ENCODE results near the gene ASF1B.

Gene ASF1B

GRCh38 chr19:14150770-14151661 is 14.6 kb upstream of the ASF1B start:
- Histone ChIP-seq H3K9ac (no peak overlapping the region), H3K4me3 (ENCODE audit: low read depth, low read length) (no peak overlapping the region), H3K27ac (no peak overlapping the region), H3K4me2 (ENCODE audit: low read length) (no peak overlapping the region), H3K27me3 (ENCODE audit: control insufficient read depth, insufficient read depth, low read length) (no peaks in the 10 kb centered on the region), H3K36me3 (ENCODE audit: control insufficient read depth, insufficient read depth, low read length) (no peaks in the 10 kb centered on the region), H2AFZ (no peak overlapping the region), H3K9me3 (ENCODE audit: control insufficient read depth, low read length) (no peaks in the 10 kb centered on the region), H3K79me2 (no peaks in the 10 kb centered on the region), H3K4me1 (peaks cover 12% of the 10 kb centered on the region)
- no peak for TF ChIP-seq CTCF (IDR thresholded peaks at IDR 0.05)

- H2AFZ ChIP-seq: no peak overlapping the region
- H3K36me3 ChIP-seq (ENCODE audit: control insufficient read depth, insufficient read depth, low read length): no peaks in the 10 kb centered on the region
- H3K9me3 ChIP-seq (ENCODE audit: control insufficient read depth, low read length): no peaks in the 10 kb centered on the region
- TF ChIP-seq CTCF (IDR thresholded peaks at IDR 0.05): no peak
- H3K27ac ChIP-seq: peak overlapping the region; percentile 33
- no peak overlapping the region for H3K9ac ChIP-seq
- H3K4me1 ChIP-seq: peaks cover 12% of the 10 kb centered on the region
- no peaks in the 10 kb centered on the region for H3K79me2 ChIP-seq
- no peak overlapping the region for H3K4me2 ChIP-seq (ENCODE audit: low read length)
- no peak overlapping the region for H3K4me3 ChIP-seq (ENCODE audit: low read depth, low read length)
- no peaks in the 10 kb centered on the region for H3K27me3 ChIP-seq (ENCODE audit: control insufficient read depth, insufficient read depth, low read length)
Measured at GRCh38 chr19:14150041-14150769, 13.8 kb upstream of the ASF1B start.

- H3K4me1 ChIP-seq: peaks cover 12% of the 10 kb centered on the region
- no peak overlapping the region for H2AFZ ChIP-seq
- no peak overlapping the region for H3K4me2 ChIP-seq (ENCODE audit: low read length)
- H3K27me3 ChIP-seq (ENCODE audit: control insufficient read depth, insufficient read depth, low read length): no peaks in the 10 kb centered on the region
- H3K9me3 ChIP-seq (ENCODE audit: control insufficient read depth, low read length): no peaks in the 10 kb centered on the region
- no peaks in the 10 kb centered on the region for H3K79me2 ChIP-seq
- H3K36me3 ChIP-seq (ENCODE audit: control insufficient read depth, insufficient read depth, low read length): no peaks in the 10 kb centered on the region
- no peak overlapping the region for H3K4me3 ChIP-seq (ENCODE audit: low read depth, low read length)
- peak overlapping the region; percentile 47 for H3K27ac ChIP-seq
- H3K9ac ChIP-seq: no peak overlapping the region
- TF ChIP-seq CTCF (IDR thresholded peaks at IDR 0.05): no peak
Measured at GRCh38 chr19:14149509-14149994, 13.2 kb upstream of the ASF1B start.

- H3K79me2 ChIP-seq: no peaks in the 10 kb centered on the region
- no peaks in the 10 kb centered on the region for H3K36me3 ChIP-seq (ENCODE audit: control insufficient read depth, insufficient read depth, low read length)
- H3K27ac ChIP-seq: peak overlapping the region; percentile 47
- no peak overlapping the region for H3K9ac ChIP-seq
- H3K9me3 ChIP-seq (ENCODE audit: control insufficient read depth, low read length): no peaks in the 10 kb centered on the region
- H3K4me2 ChIP-seq (ENCODE audit: low read length): no peak overlapping the region
- H2AFZ ChIP-seq: peak overlapping the region; percentile 68
- no peak overlapping the region for H3K4me3 ChIP-seq (ENCODE audit: low read depth, low read length)
- peaks cover 12% of the 10 kb centered on the region for H3K4me1 ChIP-seq
- no peaks in the 10 kb centered on the region for H3K27me3 ChIP-seq (ENCODE audit: control insufficient read depth, insufficient read depth, low read length)
- TF ChIP-seq CTCF (IDR thresholded peaks at IDR 0.05): no peak
Measured at GRCh38 chr19:14148751-14149410, 12.5 kb upstream of the ASF1B start.

All from parathyroid adenoma (tissue), 2 donors.